NCI-H82 (cell line): ENCODE data around the gene SERINC4.

ENCODE experiments used
- DNase-seq: peaks from one replicate; lab custom pipeline; 2025; lab: John Stamatoyannopoulos, UW

Gene SERINC4

DNA sequence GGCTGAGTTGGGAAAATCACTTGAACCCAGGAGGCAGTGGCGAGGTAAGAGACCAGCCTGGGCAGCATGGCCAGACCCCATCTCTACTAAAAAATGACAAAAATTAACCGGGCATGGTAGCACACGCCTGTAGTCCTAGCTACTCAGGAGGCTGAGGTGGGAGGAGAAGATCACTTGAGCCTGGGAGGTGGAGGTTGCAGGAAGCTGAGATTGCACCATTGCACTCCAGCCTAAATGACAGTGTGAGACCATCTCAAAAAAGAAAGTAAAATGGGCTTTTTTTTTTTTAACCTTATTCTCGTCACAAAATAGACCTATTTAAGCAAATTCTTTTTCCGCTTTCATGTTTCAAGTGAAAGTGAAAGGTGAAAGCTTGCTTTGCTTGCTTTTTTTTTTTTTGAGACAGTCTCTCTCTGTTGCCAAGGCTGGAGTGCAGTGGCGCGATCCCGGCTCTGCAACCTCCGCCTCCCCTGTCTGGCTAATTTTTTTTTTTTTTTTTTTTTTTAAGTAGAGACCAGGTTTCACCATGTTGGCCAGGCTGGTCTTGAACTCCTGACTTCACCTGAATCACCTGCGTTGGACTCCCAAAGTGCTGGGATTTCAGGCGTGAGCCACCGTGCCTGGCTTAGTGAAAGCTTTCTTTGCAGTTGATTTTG is 50.2 kb downstream of the SERINC4 start:
- no peak for DNase-seq

DNA sequence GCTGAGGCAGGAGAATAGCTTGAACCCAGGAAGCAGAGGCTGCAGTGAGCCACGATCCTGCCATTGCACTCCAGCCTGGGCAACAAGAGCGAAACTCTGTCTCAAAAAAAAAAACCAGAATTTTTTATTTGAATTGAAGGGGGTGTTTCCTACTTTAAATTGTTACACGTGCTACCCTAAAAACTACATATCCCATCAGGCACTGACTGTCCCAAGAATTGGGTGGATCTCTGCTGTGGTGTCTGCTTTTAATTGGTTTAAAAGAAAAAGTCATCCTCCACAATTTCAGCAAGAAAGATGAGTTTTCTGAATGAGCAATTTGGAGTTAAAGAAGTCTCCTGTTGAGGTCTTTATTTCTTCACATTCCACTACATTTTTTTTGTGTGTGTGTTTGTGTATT is 51.6 kb downstream of the SERINC4 start:
- no peak for DNase-seq

DNA sequence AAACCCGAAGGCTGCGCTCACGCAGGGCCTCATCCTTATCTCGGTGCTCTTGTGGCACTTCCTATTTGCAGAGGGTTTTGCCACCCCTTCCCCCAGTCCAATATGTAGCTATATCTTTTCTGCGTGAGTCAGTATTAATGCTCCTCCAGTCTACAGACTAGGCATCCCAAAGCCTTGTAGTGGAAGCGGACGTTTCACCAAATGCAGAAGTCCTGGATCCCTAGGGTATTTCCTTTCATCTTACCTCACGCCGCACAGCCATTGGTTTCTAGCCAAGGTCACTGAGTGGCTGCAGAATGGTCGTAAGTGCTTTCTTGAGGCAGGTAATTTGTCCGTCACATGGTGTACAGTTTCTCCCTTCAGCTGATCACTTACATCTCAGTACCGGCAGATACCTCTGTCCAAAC is 53.1 kb downstream of the SERINC4 start:
- peak; percentile 47 for DNase-seq

DNA sequence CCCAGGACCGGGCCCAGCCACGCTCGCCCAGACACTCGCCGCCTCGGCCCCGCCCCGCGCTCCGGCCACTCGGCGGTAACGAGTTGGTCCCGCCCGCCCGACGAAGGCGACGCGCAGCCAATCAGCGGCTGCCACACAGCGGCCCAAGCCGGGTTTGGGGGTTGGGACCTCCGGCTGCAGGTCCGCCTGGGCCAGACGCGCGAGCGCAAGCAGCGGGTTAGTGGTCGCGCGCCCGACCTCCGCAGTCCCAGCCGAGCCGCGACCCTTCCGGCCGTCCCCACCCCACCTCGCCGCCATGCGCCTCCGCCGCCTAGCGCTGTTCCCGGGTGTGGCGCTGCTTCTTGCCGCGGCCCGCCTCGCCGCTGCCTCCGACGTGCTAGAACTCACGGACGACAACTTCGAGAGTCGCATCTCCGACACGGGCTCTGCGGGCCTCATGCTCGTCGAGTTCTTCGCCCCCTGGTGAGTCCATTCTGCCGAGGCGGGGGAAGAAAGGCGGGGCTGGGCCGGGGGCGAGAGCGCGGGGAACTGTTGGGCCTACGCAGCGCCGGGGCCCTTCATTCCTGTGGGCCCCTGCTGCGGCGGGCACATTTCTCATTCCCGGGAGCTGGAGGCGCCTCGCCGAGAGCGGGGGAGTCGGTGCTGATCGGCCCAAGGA is 53.6 kb downstream of the SERINC4 start, which contains the start of gene PDIA3:
Gene PDIA3 (plus strand): TSS at position 194 of the 658 bp plus-strand sequence. CDS start 102 bp downstream, at position 296.
- peak; percentile 93 for DNase-seq
